HEK293 (cell line): ENCODE measurements around the gene C17orf100.

Experiments used
- ATF2 ChIP-seq: fragments of 450-650 bp; formaldehyde crosslinking; IDR thresholded peaks from 2 replicates; pipeline ENCODE4 v1.5.1; 2016; ENCODE audit warnings: missing biosample characterization, missing genetic modification characterization, low read depth
- EGR2 ChIP-seq: fragments of 450-650 bp; formaldehyde crosslinking; IDR thresholded peaks from 2 replicates; pipeline ENCODE4 v1.5.1; 2016; ENCODE audit warnings: low read depth, missing biosample characterization, missing genetic modification characterization
- GLIS1 ChIP-seq: fragments of 450-650 bp; formaldehyde crosslinking; IDR thresholded peaks from 2 replicates; pipeline ENCODE4 v1.5.1; 2016; ENCODE audit warnings: missing biosample characterization, missing genetic modification characterization
- IKZF3 ChIP-seq: fragments of 450-650 bp; IDR thresholded peaks from 2 replicates; pipeline ENCODE4 v1.5.0; 2018; ENCODE audit warnings: missing biosample characterization, mild to moderate bottlenecking, missing genetic modification characterization, moderate library complexity
- KLF1 ChIP-seq: fragments of 450-650 bp; formaldehyde crosslinking; IDR thresholded peaks from 2 replicates; pipeline ENCODE4 v1.5.1; 2016; ENCODE audit warnings: missing biosample characterization, missing genetic modification characterization
- KLF10 ChIP-seq: fragments of 450-650 bp; IDR thresholded peaks from 2 replicates; pipeline ENCODE4 v1.5.1; 2018; ENCODE audit warnings: missing biosample characterization, mild to moderate bottlenecking, missing genetic modification characterization
- KLF16 ChIP-seq: fragments of 450-650 bp; formaldehyde crosslinking; IDR thresholded peaks from 2 replicates; pipeline ENCODE4 v1.5.1; 2017; ENCODE audit warnings: missing biosample characterization, missing genetic modification characterization
- OVOL3 ChIP-seq: fragments of 450-650 bp; formaldehyde crosslinking; IDR thresholded peaks from 2 replicates; pipeline ENCODE4 v1.5.1; 2016; ENCODE audit warnings: missing biosample characterization, missing genetic modification characterization
- REPIN1 ChIP-seq: fragments of 450-650 bp; formaldehyde crosslinking; IDR thresholded peaks from 2 replicates; pipeline ENCODE4 v1.5.1; 2017; ENCODE audit warnings: missing biosample characterization, missing genetic modification characterization, low read depth
- SP2 ChIP-seq: fragments of 450-650 bp; formaldehyde crosslinking; IDR thresholded peaks from 2 replicates; pipeline ENCODE4 v1.5.1; 2016; ENCODE audit warnings: missing biosample characterization, missing genetic modification characterization
- WT1 ChIP-seq: fragments of 450-650 bp; formaldehyde crosslinking; IDR thresholded peaks from 2 replicates; pipeline ENCODE4 v1.5.1; 2016; ENCODE audit warnings: missing biosample characterization, missing genetic modification characterization
- YY1 ChIP-seq: fragments of 450-650 bp; formaldehyde crosslinking; IDR thresholded peaks from 2 replicates; pipeline ENCODE4 v1.5.1; 2018; ENCODE audit warnings: missing biosample characterization, missing genetic modification characterization
- ZBTB6 ChIP-seq: fragments of 450-650 bp; formaldehyde crosslinking; IDR thresholded peaks from 2 replicates; pipeline ENCODE4 v1.5.1; 2017; ENCODE audit warnings: missing biosample characterization, missing genetic modification characterization
- ZIC2 ChIP-seq: fragments of 450-650 bp; formaldehyde crosslinking; IDR thresholded peaks from 2 replicates; pipeline ENCODE4 v1.5.1; 2016; ENCODE audit warnings: missing biosample characterization, missing genetic modification characterization
- ZNF140 ChIP-seq: fragments of 450-650 bp; formaldehyde crosslinking; IDR thresholded peaks from 2 replicates; pipeline ENCODE4 v1.5.1; 2016; ENCODE audit warnings: missing biosample characterization, missing genetic modification characterization
- ZNF169 ChIP-seq: fragments of 450-650 bp; formaldehyde crosslinking; IDR thresholded peaks from 2 replicates; pipeline ENCODE4 v1.5.1; 2016; ENCODE audit warnings: missing biosample characterization, missing genetic modification characterization
- ZNF324 ChIP-seq: fragments of 450-650 bp; formaldehyde crosslinking; IDR thresholded peaks from 2 replicates; pipeline ENCODE4 v1.5.1; 2016; ENCODE audit warnings: missing biosample characterization, missing genetic modification characterization
- ZNF350 ChIP-seq: fragments of 450-650 bp; formaldehyde crosslinking; IDR thresholded peaks from 2 replicates; pipeline ENCODE4 v1.5.0; 2017; ENCODE audit warnings: missing biosample characterization, mild to moderate bottlenecking, missing genetic modification characterization
- ZNF398 ChIP-seq: fragments of 450-650 bp; formaldehyde crosslinking; IDR thresholded peaks from 2 replicates; pipeline ENCODE4 v1.5.1; 2017; ENCODE audit warnings: missing biosample characterization, missing genetic modification characterization
- ZNF416 ChIP-seq: fragments of 450-650 bp; formaldehyde crosslinking; IDR thresholded peaks from 2 replicates; pipeline ENCODE4 v1.5.1; 2016; ENCODE audit warnings: missing biosample characterization, missing genetic modification characterization
- ZNF423 ChIP-seq: fragments of 450-650 bp; formaldehyde crosslinking; IDR thresholded peaks from 2 replicates; pipeline ENCODE4 v1.5.1; 2016; ENCODE audit warnings: missing biosample characterization, missing genetic modification characterization
- ZNF518A ChIP-seq: fragments of 450-650 bp; formaldehyde crosslinking; conservative IDR thresholded peaks from 2 replicates; pipeline ENCODE4 v1.5.1; 2016; ENCODE audit warnings: low read depth, missing biosample characterization, missing genetic modification characterization
- ZNF558 ChIP-seq: fragments of 450-650 bp; formaldehyde crosslinking; IDR thresholded peaks from 2 replicates; pipeline ENCODE4 v1.5.1; 2016; ENCODE audit warnings: missing biosample characterization, missing genetic modification characterization
- ZNF600 ChIP-seq: fragments of 450-650 bp; formaldehyde crosslinking; IDR thresholded peaks from 2 replicates; pipeline ENCODE4 v1.5.1; 2016; ENCODE audit warnings: missing biosample characterization, missing genetic modification characterization
- ZNF629 ChIP-seq: fragments of 450-650 bp; formaldehyde crosslinking; IDR thresholded peaks from 2 replicates; pipeline ENCODE4 v1.5.1; 2017; ENCODE audit warnings: missing biosample characterization, missing genetic modification characterization
- ZNF654 ChIP-seq: fragments of 450-650 bp; formaldehyde crosslinking; IDR thresholded peaks from 2 replicates; pipeline ENCODE4 v1.5.1; 2016; ENCODE audit warnings: low read depth, missing biosample characterization, missing genetic modification characterization
- ZNF776 ChIP-seq: fragments of 450-650 bp; formaldehyde crosslinking; IDR thresholded peaks from 2 replicates; pipeline ENCODE4 v1.5.0; 2017; ENCODE audit warnings: missing biosample characterization, missing genetic modification characterization, borderline replicate concordance
- ZNF785 ChIP-seq: fragments of 450-650 bp; formaldehyde crosslinking; IDR thresholded peaks from 2 replicates; pipeline ENCODE4 v1.5.1; 2016; ENCODE audit warnings: missing biosample characterization, missing genetic modification characterization
- ZNF792 ChIP-seq: fragments of 450-650 bp; formaldehyde crosslinking; IDR thresholded peaks from 2 replicates; pipeline ENCODE4 v1.5.1; 2016; ENCODE audit warnings: missing biosample characterization, missing genetic modification characterization
- ZNF843 ChIP-seq: fragments of 450-650 bp; formaldehyde crosslinking; IDR thresholded peaks from 2 replicates; pipeline ENCODE4 v1.5.1; 2016; ENCODE audit warnings: missing biosample characterization, missing genetic modification characterization
- ZXDB ChIP-seq: fragments of 450-650 bp; formaldehyde crosslinking; IDR thresholded peaks from 2 replicates; pipeline ENCODE4 v1.5.1; 2016; ENCODE audit warnings: missing biosample characterization, missing genetic modification characterization

The C17orf100 gene

GRCh38 chr17:6651919-6652452, 424 bp downstream of the C17orf100 start (continued):
- TF ChIP-seq ZNF140 (tag by site-specific recombination) = no peak
- peak; percentile 69 for TF ChIP-seq KLF16 (tag by site-specific recombination)
- TF ChIP-seq ZNF518A = no peak
- TF ChIP-seq ZNF398 (tag by site-specific recombination) = 0 out of 2 replicates have a peak, but pooled peaks have one; percentile 23
- no peak for TF ChIP-seq KLF10 (tag by site-specific recombination)
- TF ChIP-seq ZBTB6 (tag by site-specific recombination) = peak; percentile 61; the same call in 1 of the 2 replicates
- TF ChIP-seq WT1 = peak; percentile 50; the same call in 1 of the 2 replicates
- peak; percentile 60; the same call in 1 of the 2 replicates for TF ChIP-seq ZNF785 (tag by site-specific recombination)
- TF ChIP-seq ZNF169 = 0 out of 2 replicates have a peak, but pooled peaks have one; percentile 28
- TF ChIP-seq ZXDB = peak; percentile 73
- TF ChIP-seq ZNF416 (tag by site-specific recombination) = no peak
- peak; percentile 90 for TF ChIP-seq ZIC2 (tag by site-specific recombination)
- peak; percentile 44; the same call in 1 of the 2 replicates for TF ChIP-seq ZNF629 (tag by site-specific recombination)
- TF ChIP-seq ZNF324 (tag by site-specific recombination) = peak; percentile 91
- peak; percentile 48; the same call in 1 of the 2 replicates for TF ChIP-seq ZNF600 (tag by site-specific recombination)
- TF ChIP-seq ZNF558 (tag by site-specific recombination) = no peak
- TF ChIP-seq ZNF776 = no peak
- TF ChIP-seq ZNF423 = peak; percentile 60; the same call in 1 of the 2 replicates
- TF ChIP-seq ZNF843 (tag by site-specific recombination) = peak; percentile 64; the same call in 1 of the 2 replicates
- no peak for TF ChIP-seq ZNF654 (tag by site-specific recombination)
- TF ChIP-seq SP2 (tag by site-specific recombination) = peak; percentile 38
- TF ChIP-seq ZNF792 (tag by site-specific recombination) = peak; percentile 71; the same call in 1 of the 2 replicates
- TF ChIP-seq KLF1 (tag by site-specific recombination) = no peak
- TF ChIP-seq OVOL3 (tag by site-specific recombination) = 0 out of 2 replicates have a peak, but pooled peaks have one; percentile 49
- no peak for TF ChIP-seq ZNF350 (tag by site-specific recombination)
- TF ChIP-seq GLIS1 (tag by site-specific recombination) = peak; percentile 82
- TF ChIP-seq YY1 = peak; percentile 27; the same call in 1 of the 2 replicates
- TF ChIP-seq REPIN1 (tag by site-specific recombination) = no peak; the same call in 1 of the 2 replicates
- no peak for TF ChIP-seq EGR2
- no peak for TF ChIP-seq ATF2 (tag by site-specific recombination)
- TF ChIP-seq IKZF3 (tag by site-specific recombination) = no peak
